SK-N-SH (cell line): ENCODE results near the gene RGS17. TPM values are rescaled to one million over a fixed set of nuclear protein-coding genes. Genes with fewer than 3 reads are reported as not detected.
"Not testable (repeated sequence)": the region's sequence is repeated elsewhere in the genome, so short reads cannot be mapped to it uniquely, and the experiment has no call there.

Experiments
- CTCF ChIA-PET: fragments of 300-600, 350-600 bp; formaldehyde crosslinking; extraction: SDS; loops from one replicate; lab custom pipeline; 2021; lab: Yijun Ruan, JAX
- POLR2A ChIA-PET: fragments of 350-600 bp; sonication (Branson Sonifier 250); formaldehyde crosslinking; extraction: SDS; loops from one replicate; lab custom pipeline; 2020; ENCODE audit warnings: antibody characterized with exemption, inconsistent platforms; lab: Yijun Ruan, JAX
- DNase-seq: peaks from one replicate; pipeline ENCODE4 v3.0.0; 2012
- H2AFZ ChIP-seq: fragments of 200-600 bp; sonication (generic); 2 replicates; pipeline ENCODE4 v1.8.1; 2016; ENCODE audit warnings: antibody characterized with exemption, mild to moderate bottlenecking, low read depth
- H3F3A ChIP-seq: fragments of 200-600 bp; sonication (generic); replicated peaks from 2 replicates; pipeline ENCODE3; 2016; ENCODE audit warnings: antibody characterized with exemption, mild to moderate bottlenecking; ENCODE audit not compliant: insufficient read depth
- H3K27ac ChIP-seq, 2 experiments: fragments of 200-500 bp in 1 of 2; fragments of 200-600 bp in 1 of 2; sonication (Bioruptor generic) in 1 of 2; sonication (generic), shearing (Covaris generic) in 1 of 2; 2 replicates each; pipeline versions ENCODE4 v1.5.1 to v1.6.1; 2014 to 2016; ENCODE audit warnings: low read depth in 2 of 2, inconsistent platforms in 1 of 2, low read length in 1 of 2, mild to moderate bottlenecking in 1 of 2, mixed read lengths in 1 of 2
- H3K27me3 ChIP-seq: fragments of 200-600 bp; sonication (generic), shearing (Covaris generic); 2 replicates; pipeline ENCODE4 v1.6.1; 2016; ENCODE audit warnings: mixed run types; ENCODE audit not compliant: insufficient read depth
- H3K36me3 ChIP-seq, 2 experiments: fragments of 200-500 bp in 1 of 2; fragments of 200-600 bp in 1 of 2; sonication (Bioruptor generic) in 1 of 2; sonication (generic) in 1 of 2; replicated peaks in 1 of 2; 2 replicates each; pipeline versions ENCODE3 to v1.5.1; 2014 to 2016; ENCODE audit warnings: low read length in 1 of 2, mild to moderate bottlenecking in 1 of 2; ENCODE audit not compliant: insufficient read depth in 2 of 2, control insufficient read depth in 1 of 2
- H3K4me1 ChIP-seq, 2 experiments: fragments of 200-500 bp in 1 of 2; fragments of 200-600 bp in 1 of 2; sonication (Bioruptor generic) in 1 of 2; sonication (generic), shearing (Covaris generic) in 1 of 2; 2 replicates each; pipeline versions ENCODE4 v1.5.1 to v1.6.1; 2014 to 2016; ENCODE audit warnings: low read depth in 1 of 2, low read length in 1 of 2, mixed run types in 1 of 2; ENCODE audit not compliant: insufficient read depth in 2 of 2, control insufficient read depth in 1 of 2
- H3K4me2 ChIP-seq: fragments of 200-600 bp; sonication (generic), shearing (Covaris generic); 2 replicates; pipeline ENCODE4 v1.6.1; 2017; ENCODE audit warnings: mixed run types
- H3K4me3 ChIP-seq, 2 experiments: fragments of 200-500 bp in 1 of 2; fragments of 200-600 bp in 1 of 2; sonication (Bioruptor generic) in 1 of 2; sonication (generic), shearing (Covaris generic) in 1 of 2; 2 replicates each; pipeline versions ENCODE4 v1.5.1 to v1.8.1; 2014 to 2016; ENCODE audit warnings: low read depth in 2 of 2, inconsistent platforms in 1 of 2, low read length in 1 of 2, mild to moderate bottlenecking in 1 of 2, mixed read lengths in 1 of 2, moderate library complexity in 1 of 2
- H3K79me2 ChIP-seq: fragments of 200-600 bp; sonication (generic); 2 replicates; pipeline ENCODE4 v1.8.1; 2017; ENCODE audit warnings: mild to moderate bottlenecking; ENCODE audit not compliant: insufficient read depth
- H3K9ac ChIP-seq: fragments of 200-600 bp; sonication (generic); 2 replicates; pipeline ENCODE4 v1.6.1; 2017; ENCODE audit warnings: mixed run types
- H3K9me2 ChIP-seq: fragments of 200-600 bp; sonication (generic); 2 replicates; pipeline ENCODE4 v1.6.1; 2017; ENCODE audit warnings: mixed run types
- H3K9me3 ChIP-seq: fragments of 200-600 bp; sonication (generic); 2 replicates; pipeline ENCODE4 v1.6.1; 2017; ENCODE audit warnings: mixed run types, mild to moderate bottlenecking, moderate library complexity
- H4K20me1 ChIP-seq: fragments of 200-600 bp; sonication (generic); 2 replicates; pipeline ENCODE4 v1.6.1; 2017; ENCODE audit warnings: mild to moderate bottlenecking, mixed run types; ENCODE audit not compliant: insufficient read depth
- CTCF ChIP-seq: fragments of 200-600 bp; sonication (generic); IDR thresholded peaks from 2 replicates; pipeline ENCODE4 v1.6.1; 2017; ENCODE audit warnings: antibody characterized with exemption, mild to moderate bottlenecking, moderate library complexity
- ELF1 ChIP-seq: IDR thresholded peaks from 2 replicates; pipeline ENCODE4 v1.4.0; 2012
- FOXM1 ChIP-seq: IDR thresholded peaks from 2 replicates; pipeline ENCODE4 v1.4.0; 2012; ENCODE audit warnings: low read depth, mild to moderate bottlenecking
- MAX ChIP-seq: IDR thresholded peaks from 2 replicates; pipeline ENCODE4 v1.4.0; 2012; ENCODE audit warnings: low read depth
- MEF2A ChIP-seq: IDR thresholded peaks from 2 replicates; pipeline ENCODE4 v1.4.0; 2012; ENCODE audit warnings: low read depth, borderline replicate concordance
- NFIC ChIP-seq: IDR thresholded peaks from 2 replicates; pipeline ENCODE4 v1.4.0; 2012; ENCODE audit warnings: borderline replicate concordance
- NRF1 ChIP-seq: IDR thresholded peaks from 2 replicates; pipeline ENCODE4 v1.6.1; 2012; ENCODE audit warnings: low read depth, mild to moderate bottlenecking, low read length
- PBX3 ChIP-seq: IDR thresholded peaks from 2 replicates; pipeline ENCODE4; 2012
- REST ChIP-seq: IDR thresholded peaks from 2 replicates; pipeline ENCODE4 v1.6.1; 2012; ENCODE audit warnings: mild to moderate bottlenecking, low read depth, low read length, moderate library complexity
- RFX5 ChIP-seq: IDR thresholded peaks from 2 replicates; pipeline ENCODE4 v1.6.1; 2012; ENCODE audit warnings: mild to moderate bottlenecking, improper control_type of control experiment, low read length
- RXRA ChIP-seq: IDR thresholded peaks from 2 replicates; pipeline ENCODE4 v1.4.0; 2012; ENCODE audit warnings: low read depth, mild to moderate bottlenecking, borderline replicate concordance
- SMC3 ChIP-seq: IDR thresholded peaks from 2 replicates; pipeline ENCODE4 v1.6.1; 2012; ENCODE audit warnings: low read depth, low read length, improper control_type of control experiment
- TAF1 ChIP-seq: IDR thresholded peaks from 2 replicates; pipeline ENCODE4 v1.6.1; 2012; ENCODE audit warnings: low read depth, mild to moderate bottlenecking, low read length, moderate library complexity, borderline replicate concordance
- TCF12 ChIP-seq: IDR thresholded peaks from 2 replicates; pipeline ENCODE4 v1.4.0; 2012
- TEAD4 ChIP-seq: IDR thresholded peaks from 2 replicates; pipeline ENCODE4 v1.4.0; 2012; ENCODE audit warnings: mild to moderate bottlenecking, borderline replicate concordance; ENCODE audit not compliant: insufficient read depth
- YY1 ChIP-seq: IDR thresholded peaks from 2 replicates; pipeline ENCODE4 v1.4.0; 2012; ENCODE audit warnings: low read depth, mild to moderate bottlenecking
- WGBS: methylation state at CpG from one replicate; pipeline ENCODE4 v1.1.6; 2017; ENCODE audit warnings: low lambda C conversion rate; 5-methylcytosine and 5-hydroxymethylcytosine counted together
- polyA plus RNA-seq, 3 experiments: library from polyadenylated mRNA; depleted of rRNA; stranded (reverse); fragments of >200 nt; gene quantifications; 2 replicates each; pipeline ENCODE4 v1.2.3, GENCODE V29; 2012

Gene RGS17
- polyA plus RNA-seq, 1 of the 3 experiments (the other 2 are of a cell fraction): 1.4 TPM

GRCh38 chr6:153000243-153000642 is 130.8 kb downstream of the RGS17 start (continued):
- TF ChIP-seq REST: no peak

GRCh38 chr6:152999538-152999937 is 131.5 kb downstream of the RGS17 start:
- H3K4me3 ChIP-seq, H2AFZ ChIP-seq, H3K9me2 ChIP-seq, CTCF ChIA-PET, DNase-seq, H3K9me3 ChIP-seq, H3K27ac ChIP-seq, H3K9ac ChIP-seq, H3K27me3 ChIP-seq: not testable (repeated sequence)
- Histone ChIP-seq H3K79me2 (peaks cover 97% of the 10 kb centered on the region), H3K36me3 (peaks cover 44 to 54% of the 10 kb centered on the region in 2 experiments), H3K4me2 (peak overlapping the region; percentile 37), H4K20me1 (peaks cover 33% of the 10 kb centered on the region), H3K4me1 (peaks cover 0 to 13% of the 10 kb centered on the region in 2 experiments; a peak in 2 of 4 replicates), H3F3A (peaks cover 48% of the 10 kb centered on the region)
- WGBS: 74% methylated on average over 2 of the region's 2 CpGs
- POLR2A ChIA-PET: interaction anchor here (2.0 kb wide), 1 partner anchor 16 kb away, joined by 11 read pairs; the partner anchor contains the start of gene FBXO5

GRCh38 chr6:152993847-152994246 is 137.2 kb downstream of the RGS17 start:
- Histone ChIP-seq H3K36me3 (peaks cover 82 to 83% of the 10 kb centered on the region in 2 experiments), H3K27me3 (no peaks in the 10 kb centered on the region), H3F3A (peaks cover 36% of the 10 kb centered on the region), H3K9me2 (no peaks in the 10 kb centered on the region), H2AFZ (no peak overlapping the region), H3K4me1 (no peaks in the 10 kb centered on the region; a peak in 1 of 4 replicates), H3K79me2 (peaks cover 91% of the 10 kb centered on the region), H4K20me1 (peaks cover 14% of the 10 kb centered on the region; the same call in 1 of the 2 replicates), H3K4me3 (no peak overlapping the region), H3K4me2 (no peak overlapping the region), H3K9ac (no peak overlapping the region), H3K9me3 (no peaks in the 10 kb centered on the region), H3K27ac (no peak overlapping the region)
- CTCF ChIA-PET: no interaction called here
- DNase-seq: no peak
- POLR2A ChIA-PET: no interaction called here
- no peak for TF ChIP-seq CTCF
- no peak for TF ChIP-seq SMC3
- no peak for TF ChIP-seq FOXM1
- no peak for TF ChIP-seq NFIC
- TF ChIP-seq MEF2A: no peak
- no peak for TF ChIP-seq RFX5
- no peak for TF ChIP-seq MAX
- no peak for TF ChIP-seq YY1
- no peak for TF ChIP-seq PBX3
- no peak for TF ChIP-seq RXRA
- TF ChIP-seq REST: no peak
- TF ChIP-seq TEAD4: no peak
- no peak for TF ChIP-seq ELF1
- TF ChIP-seq TAF1: no peak
- no peak for TF ChIP-seq TCF12
- TF ChIP-seq NRF1: no peak
